Smooth muscle cell of the pulmonary artery (primary cell): ENCODE measurements around the gene EN2. TPM values are rescaled to one million over a fixed set of nuclear protein-coding genes. Genes with fewer than 3 reads are reported as not detected.

Experiments
- total RNA-seq: library from RNA; depleted of rRNA; stranded (reverse); fragments of >200 nt; gene quantifications from 2 replicates; pipeline ENCODE4 v1.2.3, GENCODE V29; 2014

The EN2 gene
- total RNA-seq = not detected in 2 replicates

GRCh38 chr7:155458111-155458877 lies at the start of gene EN2:
Gene EN2 (plus strand): TSS chr7:155458129. CDS start chr7:155458378, 249 bp downstream.

Other genes starting within 250 kb of the EN2 start
- 74.2 and 82.3 TPM in 2 replicates for gene INSIG1, start 160.3 kb upstream of the EN2 start, total RNA-seq
- not detected in 2 replicates for gene CNPY1, start 88.4 kb downstream of the EN2 start, total RNA-seq
- gene RBM33, start 186.5 kb downstream of the EN2 start, total RNA-seq = 26.8 and 27.9 TPM in 2 replicates